Transverse colon (tissue), 3 donors: ENCODE results near the gene CLOCK.

Experiments used
- POLR2A ChIP-seq: fragments of 450-650 bp; IDR thresholded peaks from one replicate; pipeline ENCODE4 v1.6.1; 2016; ENCODE audit warnings: antibody characterized with exemption, mild to moderate bottlenecking, moderate library complexity
- TF ChIP-seq, protein P1 (sequence below), 5 experiments: fragments of 200-600 bp in 3 of 5; fragments of 450-650 bp in 2 of 5; sonication (generic) in 3 of 5; IDR thresholded peaks; 1 replicate in 2 of 5; 2 replicates in 3 of 5; pipeline ENCODE4 v1.5.1; 2016 to 2017; ENCODE audit warnings: antibody characterized with exemption in 5 of 5, inconsistent platforms in 3 of 5, mild to moderate bottlenecking in 2 of 5, moderate library complexity in 1 of 5

DNA sequence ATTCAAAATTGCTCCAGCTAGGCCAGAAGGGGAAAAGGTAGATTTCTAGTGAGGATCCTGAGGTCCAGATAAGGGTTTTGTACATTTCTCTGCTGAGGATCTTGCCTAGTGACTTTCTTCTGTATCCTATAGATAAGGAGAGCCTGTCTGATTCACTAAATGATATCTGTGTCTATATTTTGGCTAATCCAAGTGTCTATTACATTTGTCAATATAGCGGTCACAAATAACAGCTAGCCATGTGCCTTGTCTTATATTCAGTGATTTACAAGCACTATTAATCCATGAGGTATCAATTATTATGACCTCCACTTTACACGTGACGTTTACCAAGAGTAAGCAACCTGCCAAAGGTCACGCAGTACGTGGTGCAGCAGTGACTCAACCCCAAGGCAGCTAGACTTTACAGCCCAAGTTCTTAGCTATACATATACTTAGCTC is 109.3 kb downstream of the CLOCK start:
- no peak for TF ChIP-seq POLR2A
- TF ChIP-seq, protein P1, sequence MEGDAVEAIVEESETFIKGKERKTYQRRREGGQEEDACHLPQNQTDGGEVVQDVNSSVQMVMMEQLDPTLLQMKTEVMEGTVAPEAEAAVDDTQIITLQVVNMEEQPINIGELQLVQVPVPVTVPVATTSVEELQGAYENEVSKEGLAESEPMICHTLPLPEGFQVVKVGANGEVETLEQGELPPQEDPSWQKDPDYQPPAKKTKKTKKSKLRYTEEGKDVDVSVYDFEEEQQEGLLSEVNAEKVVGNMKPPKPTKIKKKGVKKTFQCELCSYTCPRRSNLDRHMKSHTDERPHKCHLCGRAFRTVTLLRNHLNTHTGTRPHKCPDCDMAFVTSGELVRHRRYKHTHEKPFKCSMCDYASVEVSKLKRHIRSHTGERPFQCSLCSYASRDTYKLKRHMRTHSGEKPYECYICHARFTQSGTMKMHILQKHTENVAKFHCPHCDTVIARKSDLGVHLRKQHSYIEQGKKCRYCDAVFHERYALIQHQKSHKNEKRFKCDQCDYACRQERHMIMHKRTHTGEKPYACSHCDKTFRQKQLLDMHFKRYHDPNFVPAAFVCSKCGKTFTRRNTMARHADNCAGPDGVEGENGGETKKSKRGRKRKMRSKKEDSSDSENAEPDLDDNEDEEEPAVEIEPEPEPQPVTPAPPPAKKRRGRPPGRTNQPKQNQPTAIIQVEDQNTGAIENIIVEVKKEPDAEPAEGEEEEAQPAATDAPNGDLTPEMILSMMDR (IDR thresholded peaks at IDR 0.05): no peak
